ENCODE data around the gene LMF2.

LMF2 gene

DNA sequence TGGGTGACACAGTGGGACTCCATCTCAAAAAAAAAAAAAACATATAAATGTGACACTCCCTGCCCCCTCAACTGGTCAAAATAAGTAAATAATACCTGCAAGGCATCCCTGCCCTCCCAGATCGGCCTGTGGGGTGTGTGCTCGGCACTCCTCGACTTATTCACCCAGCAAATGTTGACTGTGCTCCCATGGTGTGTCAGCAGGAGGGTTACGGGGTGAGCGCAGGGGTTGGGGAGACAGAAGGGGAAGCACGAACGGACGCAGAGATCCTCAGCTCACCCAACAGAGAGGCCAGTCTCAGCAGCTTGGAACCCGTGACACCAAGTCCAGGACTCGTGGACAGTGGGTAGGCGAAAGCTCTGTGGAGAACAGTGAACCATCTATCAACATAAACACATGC lies 27.8 kb downstream of the LMF2 start:
- Histone ChIP-seq H3F3A (ENCODE audit: control insufficient read depth, insufficient read depth) (no peaks in the 10 kb centered on the region), H3K36me3 (ENCODE audit: control insufficient read depth, low read length) (no peaks in the 10 kb centered on the region), H3K9me3 (ENCODE audit: control insufficient read depth, insufficient read depth, low read length) (no peaks in the 10 kb centered on the region), H3K27ac (ENCODE audit: low read depth, low read length) (no peak overlapping the region), H3K4me2 (ENCODE audit: low read length) (no peak overlapping the region), H3K4me1 (ENCODE audit: control insufficient read depth, low read length) (peaks cover 30% of the 10 kb centered on the region), H3K79me2 (ENCODE audit: control insufficient read depth, low read length) (peaks cover under 1% of the 10 kb centered on the region), H4K20me1 (ENCODE audit: control insufficient read depth, insufficient read depth, low read depth, low read length) (no peaks in the 10 kb centered on the region), H3K4me3 (ENCODE audit: low read length) (no peak overlapping the region), H3K27me3 (ENCODE audit: control insufficient read depth, low read length) (peaks cover 32% of the 10 kb centered on the region), H3K9me2 (replicated peaks; ENCODE audit: control insufficient read depth, low read length) (no peaks in the 10 kb centered on the region)
- TF ChIP-seq, protein P1, sequence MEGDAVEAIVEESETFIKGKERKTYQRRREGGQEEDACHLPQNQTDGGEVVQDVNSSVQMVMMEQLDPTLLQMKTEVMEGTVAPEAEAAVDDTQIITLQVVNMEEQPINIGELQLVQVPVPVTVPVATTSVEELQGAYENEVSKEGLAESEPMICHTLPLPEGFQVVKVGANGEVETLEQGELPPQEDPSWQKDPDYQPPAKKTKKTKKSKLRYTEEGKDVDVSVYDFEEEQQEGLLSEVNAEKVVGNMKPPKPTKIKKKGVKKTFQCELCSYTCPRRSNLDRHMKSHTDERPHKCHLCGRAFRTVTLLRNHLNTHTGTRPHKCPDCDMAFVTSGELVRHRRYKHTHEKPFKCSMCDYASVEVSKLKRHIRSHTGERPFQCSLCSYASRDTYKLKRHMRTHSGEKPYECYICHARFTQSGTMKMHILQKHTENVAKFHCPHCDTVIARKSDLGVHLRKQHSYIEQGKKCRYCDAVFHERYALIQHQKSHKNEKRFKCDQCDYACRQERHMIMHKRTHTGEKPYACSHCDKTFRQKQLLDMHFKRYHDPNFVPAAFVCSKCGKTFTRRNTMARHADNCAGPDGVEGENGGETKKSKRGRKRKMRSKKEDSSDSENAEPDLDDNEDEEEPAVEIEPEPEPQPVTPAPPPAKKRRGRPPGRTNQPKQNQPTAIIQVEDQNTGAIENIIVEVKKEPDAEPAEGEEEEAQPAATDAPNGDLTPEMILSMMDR (IDR thresholded peaks at IDR 0.05; ENCODE audit: low read depth, low read length, poor library complexity, severe bottlenecking): no peak
- no peak for TF ChIP-seq EZH2phosphoT487 (IDR thresholded peaks at IDR 0.05; ENCODE audit: borderline replicate concordance, low read length)

DNA sequence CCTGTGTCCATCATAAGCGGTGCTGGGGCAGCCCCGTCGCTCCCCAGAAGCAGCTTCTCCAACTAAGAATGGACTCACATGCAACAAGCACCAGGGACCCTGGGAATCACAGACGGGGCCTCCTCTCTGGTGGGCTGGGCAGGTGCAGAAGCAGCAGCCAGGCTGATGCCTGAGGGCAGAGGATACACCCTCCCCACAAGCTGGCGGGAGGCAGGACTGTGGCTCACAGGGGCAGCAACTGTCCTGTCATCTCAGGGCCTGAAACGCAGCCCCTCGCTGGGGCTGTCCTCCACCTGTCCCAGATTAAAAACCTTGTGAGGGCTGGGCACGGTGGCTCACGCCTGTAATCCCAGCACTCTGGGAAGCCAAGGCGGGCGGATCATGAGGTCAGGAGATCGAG lies 29.6 kb downstream of the LMF2 start:
- H3K9me2 ChIP-seq (replicated peaks; ENCODE audit: control insufficient read depth, low read length): no peaks in the 10 kb centered on the region
- TF ChIP-seq, protein P1 (IDR thresholded peaks at IDR 0.05; ENCODE audit: low read depth, low read length, poor library complexity, severe bottlenecking): no peak
- TF ChIP-seq EZH2phosphoT487 (IDR thresholded peaks at IDR 0.05; ENCODE audit: borderline replicate concordance, low read length): no peak
- H3K4me1 ChIP-seq (ENCODE audit: control insufficient read depth, low read length): peaks cover 25% of the 10 kb centered on the region
- peaks cover 18% of the 10 kb centered on the region for H3K79me2 ChIP-seq (ENCODE audit: control insufficient read depth, low read length)
- H3K27ac ChIP-seq (ENCODE audit: low read depth, low read length): no peak overlapping the region
- peaks cover 31% of the 10 kb centered on the region for H3K27me3 ChIP-seq (ENCODE audit: control insufficient read depth, low read length)
- no peak overlapping the region for H3K4me2 ChIP-seq (ENCODE audit: low read length)
- H4K20me1 ChIP-seq (ENCODE audit: control insufficient read depth, insufficient read depth, low read depth, low read length): no peaks in the 10 kb centered on the region
- no peaks in the 10 kb centered on the region for H3F3A ChIP-seq (ENCODE audit: control insufficient read depth, insufficient read depth)
- no peaks in the 10 kb centered on the region for H3K9me3 ChIP-seq (ENCODE audit: control insufficient read depth, insufficient read depth, low read length)
- peaks cover 12% of the 10 kb centered on the region for H3K36me3 ChIP-seq (ENCODE audit: control insufficient read depth, low read length)
- H3K4me3 ChIP-seq (ENCODE audit: low read length): no peak overlapping the region

DNA sequence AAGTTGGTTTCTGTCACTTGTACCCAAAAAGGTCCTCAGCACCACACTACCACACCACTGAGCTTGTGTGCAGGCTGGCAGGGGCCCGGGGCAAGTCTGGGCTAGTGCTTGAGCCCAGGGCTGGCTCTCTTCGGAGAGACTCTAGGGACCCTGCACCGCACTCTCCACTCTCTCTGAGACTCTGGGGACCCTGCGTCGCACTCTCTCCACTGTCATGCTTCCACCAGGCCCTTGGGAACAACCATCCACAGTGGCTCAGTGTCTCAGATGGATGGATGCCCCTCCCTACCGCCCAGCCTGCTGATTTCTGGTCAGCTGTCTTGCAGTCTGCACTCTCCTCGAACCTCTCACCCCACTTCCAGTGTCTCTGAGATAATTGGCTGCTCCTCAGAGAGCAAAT lies 30.6 kb downstream of the LMF2 start:
- Histone ChIP-seq H3K4me2 (ENCODE audit: low read length) (no peak overlapping the region), H4K20me1 (ENCODE audit: control insufficient read depth, insufficient read depth, low read depth, low read length) (no peaks in the 10 kb centered on the region), H3F3A (ENCODE audit: control insufficient read depth, insufficient read depth) (peaks cover 2% of the 10 kb centered on the region), H3K27me3 (ENCODE audit: control insufficient read depth, low read length) (peaks cover 21% of the 10 kb centered on the region), H3K27ac (ENCODE audit: low read depth, low read length) (no peak overlapping the region), H3K9me3 (ENCODE audit: control insufficient read depth, insufficient read depth, low read length) (no peaks in the 10 kb centered on the region), H3K4me3 (ENCODE audit: low read length) (no peak overlapping the region), H3K4me1 (ENCODE audit: control insufficient read depth, low read length) (peaks cover 31% of the 10 kb centered on the region), H3K9me2 (replicated peaks; ENCODE audit: control insufficient read depth, low read length) (no peaks in the 10 kb centered on the region), H3K79me2 (ENCODE audit: control insufficient read depth, low read length) (peaks cover 29% of the 10 kb centered on the region), H3K36me3 (ENCODE audit: control insufficient read depth, low read length) (peaks cover 23% of the 10 kb centered on the region)
- no peak for TF ChIP-seq EZH2phosphoT487 (IDR thresholded peaks at IDR 0.05; ENCODE audit: borderline replicate concordance, low read length)
- TF ChIP-seq, protein P1 (IDR thresholded peaks at IDR 0.05; ENCODE audit: low read depth, low read length, poor library complexity, severe bottlenecking): no peak

DNA sequence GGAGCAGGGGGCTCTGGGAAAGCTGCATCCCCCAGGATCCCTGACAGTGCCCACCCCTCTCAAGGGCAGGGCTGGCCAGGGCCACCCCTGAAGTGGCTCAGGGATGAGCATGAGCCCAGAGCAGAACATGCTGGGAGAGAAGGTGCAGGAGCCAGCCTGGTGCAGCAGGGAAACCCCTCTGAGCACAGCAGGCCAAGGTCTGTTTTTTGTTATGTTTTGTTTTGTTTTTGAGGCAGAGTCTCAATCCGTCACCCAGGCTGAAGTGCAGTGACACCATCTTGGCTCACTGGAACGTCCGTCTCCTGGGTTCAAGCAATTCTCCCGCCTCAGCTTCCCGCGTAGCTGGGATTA lies 31.9 kb downstream of the LMF2 start:
- H3K79me2 ChIP-seq (ENCODE audit: control insufficient read depth, low read length): peaks cover 40% of the 10 kb centered on the region
- H3K4me3 ChIP-seq (ENCODE audit: low read length): peak overlapping the region; percentile 82
- no peak overlapping the region for H3K27ac ChIP-seq (ENCODE audit: low read depth, low read length)
- H4K20me1 ChIP-seq (ENCODE audit: control insufficient read depth, insufficient read depth, low read depth, low read length): no peaks in the 10 kb centered on the region
- TF ChIP-seq, protein P1 (IDR thresholded peaks at IDR 0.05; ENCODE audit: low read depth, low read length, poor library complexity, severe bottlenecking): no peak
- no peak for TF ChIP-seq EZH2phosphoT487 (IDR thresholded peaks at IDR 0.05; ENCODE audit: borderline replicate concordance, low read length)
- H3K4me2 ChIP-seq (ENCODE audit: low read length): peak overlapping the region; percentile 67
- H3F3A ChIP-seq (ENCODE audit: control insufficient read depth, insufficient read depth): peaks cover 12% of the 10 kb centered on the region
- no peaks in the 10 kb centered on the region for H3K9me2 ChIP-seq (replicated peaks; ENCODE audit: control insufficient read depth, low read length)
- H3K36me3 ChIP-seq (ENCODE audit: control insufficient read depth, low read length): peaks cover 35% of the 10 kb centered on the region
- no peaks in the 10 kb centered on the region for H3K9me3 ChIP-seq (ENCODE audit: control insufficient read depth, insufficient read depth, low read length)
- peaks cover 38% of the 10 kb centered on the region for H3K4me1 ChIP-seq (ENCODE audit: control insufficient read depth, low read length)
- peaks cover 12% of the 10 kb centered on the region; the same call in 1 of the 2 replicates for H3K27me3 ChIP-seq (ENCODE audit: control insufficient read depth, low read length)
